DND-41 (cell line): Measurements from ENCODE around the gene ZSCAN25.
"Not testable (repeated sequence)": the region's sequence is repeated elsewhere in the genome, so short reads cannot be mapped to it uniquely, and the experiment has no call there.

Experiments
- ATAC-seq: fragments of 200-7000 bp; cut with Tn5 transposase; 3 replicates; pipeline ENCODE4 v1.9.1; 2021; ENCODE audit warnings: low read depth; ENCODE audit not compliant: insufficient read depth
- DNase-seq: peaks from one replicate; pipeline ENCODE4 v3.0.0-alpha.2; 2020
- H2AFZ ChIP-seq: 2 replicates; pipeline ENCODE4 v1.6.0; 2012; ENCODE audit warnings: low read depth, low read length
- H3K27ac ChIP-seq: 2 replicates; pipeline ENCODE4 v1.5.1; 2012; ENCODE audit warnings: low read length, inconsistent platforms
- H3K27me3 ChIP-seq: fragments of 200-600 bp; sonication (generic); 2 replicates; pipeline ENCODE4 v1.6.0; 2012; ENCODE audit warnings: low read length, mild to moderate bottlenecking, inconsistent platforms; ENCODE audit not compliant: insufficient read depth, poor library complexity
- H3K36me3 ChIP-seq: 2 replicates; pipeline ENCODE4 v1.5.1; 2012; ENCODE audit warnings: low read length, inconsistent platforms; ENCODE audit not compliant: insufficient read depth
- H3K4me1 ChIP-seq: 2 replicates; pipeline ENCODE4 v1.5.1; 2012; ENCODE audit warnings: mild to moderate bottlenecking, low read length; ENCODE audit not compliant: insufficient read depth
- H3K4me2 ChIP-seq: 2 replicates; pipeline ENCODE4 v1.6.0; 2012; ENCODE audit warnings: mild to moderate bottlenecking, moderate library complexity, low read length, inconsistent platforms; ENCODE audit not compliant: insufficient read depth
- H3K4me3 ChIP-seq, 2 experiments: fragments of 200-600 bp in 1 of 2; shearing (Covaris generic) in 1 of 2; 2 replicates each; pipeline ENCODE4 v1.5.1; 2012 to 2016; ENCODE audit warnings: inconsistent platforms in 2 of 2, low read length in 2 of 2, mild to moderate bottlenecking in 2 of 2, low read depth in 1 of 2, moderate library complexity in 1 of 2
- H3K79me2 ChIP-seq: 2 replicates; pipeline ENCODE4 v1.6.0; 2012; ENCODE audit warnings: low read length, inconsistent platforms; ENCODE audit not compliant: insufficient read depth
- H3K9ac ChIP-seq: 2 replicates; pipeline ENCODE4 v1.6.0; 2012; ENCODE audit warnings: low read depth, mild to moderate bottlenecking, inconsistent platforms, low read length, moderate library complexity
- H3K9me3 ChIP-seq: 2 replicates; pipeline ENCODE4 v1.5.1; 2012; ENCODE audit warnings: low read length, moderate library complexity, mild to moderate bottlenecking, inconsistent platforms; ENCODE audit not compliant: insufficient read depth, severe bottlenecking
- H4K20me1 ChIP-seq: 2 replicates; pipeline ENCODE4 v1.6.0; 2012; ENCODE audit warnings: low read length; ENCODE audit not compliant: insufficient read depth
- CTCF ChIP-seq: IDR thresholded peaks from 2 replicates; pipeline ENCODE4 v1.5.1; 2012; ENCODE audit warnings: borderline replicate concordance, low read length, moderate library complexity, mild to moderate bottlenecking; ENCODE audit not compliant: poor library complexity, severe bottlenecking; ENCODE audit errors: extremely low read depth
- EZH2 ChIP-seq: IDR thresholded peaks from 3 replicates; pipeline ENCODE4 v1.6.1; 2012; ENCODE audit warnings: borderline replicate concordance, low read depth, mild to moderate bottlenecking, moderate library complexity, low read length, inconsistent platforms; ENCODE audit not compliant: severe bottlenecking

Gene ZSCAN25

GRCh38 chr7:99579956-99580777 is 36.6 kb upstream of the ZSCAN25 start:
- no peak overlapping the region for H2AFZ ChIP-seq
- no peak for DNase-seq
- no peak overlapping the region for H3K4me2 ChIP-seq
- H3K4me3 ChIP-seq, result no peak overlapping the region
- no peaks in the 10 kb centered on the region for H3K9me3 ChIP-seq
- no peak overlapping the region for H3K9ac ChIP-seq
- no peaks in the 10 kb centered on the region for H3K79me2 ChIP-seq
- no peak overlapping the region for H3K27ac ChIP-seq
- TF ChIP-seq EZH2 (no peak), CTCF (no peak)
- 0 out of 3 replicates have a peak, but pooled peaks have one; percentile 11 for ATAC-seq
- H3K36me3 ChIP-seq, result no peaks in the 10 kb centered on the region
- H3K27me3 ChIP-seq, result no peaks in the 10 kb centered on the region
- H4K20me1 ChIP-seq, result no peaks in the 10 kb centered on the region
- H3K4me1 ChIP-seq, result no peaks in the 10 kb centered on the region

- H3K27ac ChIP-seq, H2AFZ ChIP-seq, ATAC-seq, H3K9ac ChIP-seq, H4K20me1 ChIP-seq, H3K36me3 ChIP-seq, H3K27me3 ChIP-seq, H3K9me3 ChIP-seq, DNase-seq, H3K4me2 ChIP-seq, H3K4me3 ChIP-seq, H3K4me1 ChIP-seq, H3K79me2 ChIP-seq: not testable (repeated sequence)
Measured at GRCh38 chr7:99580778-99581332, 35.9 kb upstream of the ZSCAN25 start.

GRCh38 chr7:99588868-99589267 is 27.9 kb upstream of the ZSCAN25 start:
- Histone ChIP-seq H3K4me1 (no peaks in the 10 kb centered on the region), H3K4me2 (no peak overlapping the region), H4K20me1 (no peaks in the 10 kb centered on the region), H3K4me3 (no peak overlapping the region), H3K27ac (no peak overlapping the region), H3K79me2 (no peaks in the 10 kb centered on the region), H3K36me3 (no peaks in the 10 kb centered on the region), H3K27me3 (no peaks in the 10 kb centered on the region), H2AFZ (no peak overlapping the region), H3K9ac (no peak overlapping the region), H3K9me3 (no peaks in the 10 kb centered on the region)
- DNase-seq (no peak), ATAC-seq (no peak)
- no peak for TF ChIP-seq EZH2
- TF ChIP-seq CTCF, result no peak

- DNase-seq (no peak), ATAC-seq (peak; percentile 56)
- no peak overlapping the region for H3K9ac ChIP-seq
- no peaks in the 10 kb centered on the region for H3K36me3 ChIP-seq
- no peaks in the 10 kb centered on the region for H3K9me3 ChIP-seq
- no peak overlapping the region for H3K27ac ChIP-seq
- no peaks in the 10 kb centered on the region for H3K79me2 ChIP-seq
- H3K4me1 ChIP-seq, result no peaks in the 10 kb centered on the region
- no peak overlapping the region for H3K4me2 ChIP-seq
- H4K20me1 ChIP-seq, result no peaks in the 10 kb centered on the region
- TF ChIP-seq CTCF, result no peak
- TF ChIP-seq EZH2, result no peak
- H3K27me3 ChIP-seq, result no peaks in the 10 kb centered on the region
- no peak overlapping the region for H2AFZ ChIP-seq
- no peak overlapping the region for H3K4me3 ChIP-seq
Measured at GRCh38 chr7:99594948-99595745, 21.6 kb upstream of the ZSCAN25 start.
